CD14-positive monocyte (primary cell): Measurements from ENCODE around the gene ALKBH8. TPM values are rescaled to one million over a fixed set of nuclear protein-coding genes. Genes with fewer than 3 reads are reported as not detected.
A peak's percentile ranks its signal among the peaks of the same experiment; 100 is the strongest.

Source experiments
- DNase-seq, 3 donors: peaks; one replicate each; pipeline ENCODE4 v3.0.0-alpha.2; 2011 to 2022
- H2AFZ ChIP-seq: 2 replicates; pipeline ENCODE4 v1.6.0; 2012; ENCODE audit warnings: mild to moderate bottlenecking, low read depth, low read length, inconsistent platforms; ENCODE audit not compliant: insufficient read depth, poor library complexity, severe bottlenecking
- H3K27ac ChIP-seq, 2 donors: 1 replicate in 1 of 2; 2 replicates in 1 of 2; pipeline ENCODE4 v1.5.1; 2012 to 2013; ENCODE audit warnings: low read length in 2 of 2, control low read depth in 1 of 2, inconsistent platforms in 1 of 2, low read depth in 1 of 2, mild to moderate bottlenecking in 1 of 2
- H3K27me3 ChIP-seq, 2 donors: one replicate each; pipeline versions ENCODE4 v1.6.0 to v1.6.1; 2011 to 2013; ENCODE audit warnings: low read length in 2 of 2; ENCODE audit not compliant: control insufficient read depth in 2 of 2, insufficient read depth in 2 of 2
- H3K36me3 ChIP-seq, 2 donors: replicated peaks in 1 of 2; 1 replicate in 1 of 2; 2 replicates in 1 of 2; pipeline versions ENCODE4 v1.5.1 to v1.6.1; 2012 to 2013; ENCODE audit warnings: low read length in 2 of 2, control low read depth in 1 of 2, inconsistent platforms in 1 of 2, mild to moderate bottlenecking in 1 of 2; ENCODE audit not compliant: insufficient read depth in 2 of 2, control insufficient read depth in 1 of 2
- H3K4me1 ChIP-seq, 2 donors: 1 replicate in 1 of 2; 2 replicates in 1 of 2; pipeline versions ENCODE4 v1.5.1 to v1.6.1; 2012 to 2013; ENCODE audit warnings: low read length in 2 of 2, control low read depth in 1 of 2, inconsistent platforms in 1 of 2, mild to moderate bottlenecking in 1 of 2, moderate library complexity in 1 of 2; ENCODE audit not compliant: insufficient read depth in 2 of 2, control insufficient read depth in 1 of 2
- H3K4me2 ChIP-seq: replicated peaks from 2 replicates; pipeline ENCODE3; 2012; ENCODE audit warnings: low read length, moderate library complexity, mild to moderate bottlenecking; ENCODE audit not compliant: poor library complexity, severe bottlenecking; ENCODE audit errors: extremely low read depth
- H3K4me3 ChIP-seq, 3 experiments: fragments of 200-600 bp in 1 of 3; sonication (generic) in 1 of 3; replicated peaks in 1 of 3; 1 replicate in 2 of 3; 2 replicates in 1 of 3; pipeline ENCODE4 v1.5.1; 2011 to 2013; ENCODE audit warnings: low read length in 3 of 3, mild to moderate bottlenecking in 3 of 3, control low read depth in 2 of 3, low read depth in 2 of 3, inconsistent platforms in 1 of 3, moderate library complexity in 1 of 3
- H3K79me2 ChIP-seq: 2 replicates; pipeline ENCODE4 v1.6.0; 2012; ENCODE audit warnings: mild to moderate bottlenecking, control low read depth, inconsistent platforms, low read length, moderate library complexity; ENCODE audit not compliant: insufficient read depth
- H3K9ac ChIP-seq: 2 replicates; pipeline ENCODE4 v1.6.0; 2017; ENCODE audit warnings: low read length, mild to moderate bottlenecking; ENCODE audit not compliant: insufficient read depth, poor library complexity, severe bottlenecking
- H3K9me3 ChIP-seq, 2 donors: replicated peaks in 1 of 2; 1 replicate in 1 of 2; 2 replicates in 1 of 2; pipeline versions ENCODE4 v1.5.1 to v1.6.1; 2012 to 2013; ENCODE audit warnings: low read length in 2 of 2, control low read depth in 1 of 2; ENCODE audit not compliant: control insufficient read depth in 1 of 2, insufficient read depth in 1 of 2
- H4K20me1 ChIP-seq: 2 replicates; pipeline ENCODE4 v1.6.0; 2012; ENCODE audit warnings: mild to moderate bottlenecking, low read length, control low read depth, moderate library complexity; ENCODE audit not compliant: insufficient read depth
- H3K27ac Mint-ChIP-seq, 7 donors: one replicate each; pipeline ENCODE4 v1.8.0; 2020; ENCODE audit warnings: mild to moderate bottlenecking in 7 of 7, mixed read lengths in 7 of 7, moderate library complexity in 6 of 7, inconsistent platforms in 2 of 7
- H3K27me3 Mint-ChIP-seq, 3 donors: one replicate each; pipeline ENCODE4 v1.8.0; 2021 to 2022; ENCODE audit warnings: low read depth in 3 of 3, mild to moderate bottlenecking in 3 of 3, mixed read lengths in 3 of 3, moderate library complexity in 3 of 3, inconsistent platforms in 1 of 3
- H3K36me3 Mint-ChIP-seq, 2 donors: one replicate each; pipeline ENCODE4 v1.8.0; 2020; ENCODE audit warnings: mixed read lengths in 2 of 2, inconsistent platforms in 1 of 2, mild to moderate bottlenecking in 1 of 2
- H3K4me1 Mint-ChIP-seq: one replicate; pipeline ENCODE4 v1.8.0; 2020; ENCODE audit warnings: mild to moderate bottlenecking, mixed read lengths
- H3K4me3 Mint-ChIP-seq, 2 donors: one replicate each; pipeline ENCODE4 v1.8.0; 2020; ENCODE audit warnings: mild to moderate bottlenecking in 2 of 2, mixed read lengths in 2 of 2, moderate library complexity in 1 of 2
- H3K9me3 Mint-ChIP-seq, 7 donors: one replicate each; pipeline ENCODE4 v1.8.0; 2020 to 2022; ENCODE audit warnings: mixed read lengths in 7 of 7, mild to moderate bottlenecking in 6 of 7, moderate library complexity in 6 of 7, inconsistent platforms in 2 of 7
- CTCF ChIP-seq: fragments of 200-600 bp; IDR thresholded peaks from one replicate; pipeline ENCODE4 v1.8.0; 2022; ENCODE audit warnings: antibody characterized with exemption, mild to moderate bottlenecking
- WGBS: methylation state at CpG from one replicate; pipeline ENCODE4 v1.1.5; 2013; ENCODE audit warnings: missing lambda C conversion rate; ENCODE audit not compliant: insufficient coverage; 5-methylcytosine and 5-hydroxymethylcytosine counted together
- intact Hi-C, 2 donors: fragments of 100-400 bp; cut with micrococcal nuclease; formaldehyde crosslinking; loops; one replicate each; pipeline versions ENCODE4 v1.15.0 to v1.15.1; 2023
- polyA plus RNA-seq, 3 donors: library from polyadenylated mRNA; depleted of rRNA in 1 of 3; unstranded in 2 of 3; stranded (reverse) in 1 of 3; fragments of 300-500 nt in 2 of 3; fragments of >200 nt in 1 of 3; fragmentation: Illumina TruSeq in 2 of 3; gene quantifications; 1 replicate in 2 of 3; 2 replicates in 1 of 3; pipeline ENCODE4 v1.2.3, GENCODE V29; 2012 to 2021

ALKBH8 gene
- polyA plus RNA-seq, 3 donors = 0.83 to 2.6 (median 1.8) TPM

GRCh38 chr11:107564877-107565218, 687 bp downstream of the ALKBH8 start:
- Histone ChIP-seq H4K20me1 (no peaks in the 10 kb centered on the region), H3K9ac (peak overlapping the region; percentile 87), H3K36me3 (peaks cover 4% of the 10 kb centered on the region in 2 donors), H3K4me3 (peak overlapping the region; percentile 61 to 85 (median 74)), H3K4me1 (peaks cover 20 to 21% of the 10 kb centered on the region in 2 donors), H3K79me2 (peaks cover 9% of the 10 kb centered on the region), H2AFZ (peak overlapping the region; percentile 87), H3K9me3 (no peaks in the 10 kb centered on the region), H3K27ac (peak overlapping the region; percentile 92 to 96), H3K4me2 (peak overlapping the region; percentile 76), H3K27me3 (no peaks in the 10 kb centered on the region)
- intact Hi-C loops = loop anchor here in 1 of 2 donors (5.0 kb wide), 1 partner anchor 932 kb away; the partner anchor contains the start of gene POGLUT3
- peak overlapping the region; percentile 92 to 94 for H3K4me3 Mint-ChIP-seq
- H3K4me1 Mint-ChIP-seq = peaks cover 25% of the 10 kb centered on the region
- whole genome bisulfite sequencing = 0% methylated on average over 2 of the region's 6 CpGs
- H3K36me3 Mint-ChIP-seq = peaks cover 8 to 11% of the 10 kb centered on the region in 2 donors
- no peak for TF ChIP-seq CTCF
- H3K27ac Mint-ChIP-seq = peak overlapping the region; percentile 93 to 99 (median 97)
- no peak for DNase-seq
- peaks cover 1 to 5% (median 2%) of the 10 kb centered on the region in 3 donors for H3K27me3 Mint-ChIP-seq
- H3K9me3 Mint-ChIP-seq = no peaks in the 10 kb centered on the region

GRCh38 chr11:107563702-107564101, 1.8 kb downstream of the ALKBH8 start:
- H4K20me1 ChIP-seq = no peaks in the 10 kb centered on the region
- H3K9me3 ChIP-seq = no peaks in the 10 kb centered on the region
- peak; percentile 38 for TF ChIP-seq CTCF
- H3K4me3 Mint-ChIP-seq = no peak overlapping the region
- peaks cover 20 to 21% of the 10 kb centered on the region in 2 donors for H3K4me1 ChIP-seq
- peaks cover 17 to 19% of the 10 kb centered on the region in 2 donors for H3K36me3 Mint-ChIP-seq
- intact Hi-C loops = no loop called here
- H3K27me3 Mint-ChIP-seq = peaks cover 1 to 2% (median 2%) of the 10 kb centered on the region in 3 donors
- WGBS = 0% methylated on average over 1 of the region's 2 CpGs
- no peak overlapping the region for H3K27ac ChIP-seq
- H3K9ac ChIP-seq = no peak overlapping the region
- H3K4me2 ChIP-seq = no peak overlapping the region
- DNase-seq = peak; percentile 17 to 55 (median 40)
- no peaks in the 10 kb centered on the region for H3K27me3 ChIP-seq
- H3K9me3 Mint-ChIP-seq = no peaks in the 10 kb centered on the region
- H3K79me2 ChIP-seq = peaks cover 9% of the 10 kb centered on the region
- H3K36me3 ChIP-seq = peaks cover 9 to 15% of the 10 kb centered on the region in 2 donors
- peak overlapping the region; percentile 51 for H2AFZ ChIP-seq
- H3K4me1 Mint-ChIP-seq = peaks cover 25% of the 10 kb centered on the region
- H3K4me3 ChIP-seq = no peak overlapping the region
- peak overlapping the region in 2 of 7 donors; percentile 13 to 68 for H3K27ac Mint-ChIP-seq
